Measurements from ENCODE around the gene TMEM259. TPM values are rescaled to one million over a fixed set of nuclear protein-coding genes. Genes with fewer than 3 reads are reported as not detected.

The TMEM259 gene
- total RNA-seq, 1 donor from 2014 or later = 49.5 TPM

- DNase-seq (ENCODE audit: low read depth, low spot score) = no peak
These were observed 3.6 kb downstream of the TMEM259 start for GRCh38 chr19:1017115-1017905.

- no peak for DNase-seq (ENCODE audit: low read depth, low spot score)
These were observed 4.2 kb downstream of the TMEM259 start for GRCh38 chr19:1016647-1017114.

GRCh38 chr19:1015782-1016646 lies 4.9 kb downstream of the TMEM259 start:
- DNase-seq (ENCODE audit: low read depth, low spot score) = no peak

- no peak for DNase-seq (ENCODE audit: low read depth, low spot score)
These were observed 5.7 kb downstream of the TMEM259 start for GRCh38 chr19:1015061-1015781.

- DNase-seq (ENCODE audit: low read depth, low spot score) = no peak
These were observed 6.5 kb downstream of the TMEM259 start for GRCh38 chr19:1014161-1015060.

GRCh38 chr19:1013218-1013617 lies 7.7 kb downstream of the TMEM259 start:
- DNase-seq (ENCODE audit: low read depth, low spot score) = no peak

GRCh38 chr19:1012334-1012733 lies 8.6 kb downstream of the TMEM259 start:
- DNase-seq (ENCODE audit: low read depth, low spot score) = no peak

- no peak for DNase-seq (ENCODE audit: low read depth, low spot score)
These were observed 9.0 kb downstream of the TMEM259 start for GRCh38 chr19:1011831-1012333.

GRCh38 chr19:1010586-1011510 lies 10.1 kb downstream of the TMEM259 start:
- DNase-seq (ENCODE audit: low read depth, low spot score) = no peak

- DNase-seq (ENCODE audit: low read depth, low spot score) = no peak
These were observed 10.9 kb downstream of the TMEM259 start for GRCh38 chr19:1009981-1010538.

- no peak for DNase-seq (ENCODE audit: low read depth, low spot score)
These were observed 11.6 kb downstream of the TMEM259 start for GRCh38 chr19:1009041-1009980.

GRCh38 chr19:1008268-1009040 lies 12.5 kb downstream of the TMEM259 start:
- DNase-seq (ENCODE audit: low read depth, low spot score) = no peak

GRCh38 chr19:1007399-1008251 lies 13.3 kb downstream of the TMEM259 start:
- no peak for DNase-seq (ENCODE audit: low read depth, low spot score)

GRCh38 chr19:1006711-1007398 lies 14.1 kb downstream of the TMEM259 start:
- DNase-seq (ENCODE audit: low read depth, low spot score) = no peak

- DNase-seq (ENCODE audit: low read depth, low spot score) = no peak
These were observed 15.9 kb downstream of the TMEM259 start for GRCh38 chr19:1004803-1005664.

Measured in pulmonary artery endothelial cell (primary cell).